ENCODE measurements around the gene OSBPL7.

DNA sequence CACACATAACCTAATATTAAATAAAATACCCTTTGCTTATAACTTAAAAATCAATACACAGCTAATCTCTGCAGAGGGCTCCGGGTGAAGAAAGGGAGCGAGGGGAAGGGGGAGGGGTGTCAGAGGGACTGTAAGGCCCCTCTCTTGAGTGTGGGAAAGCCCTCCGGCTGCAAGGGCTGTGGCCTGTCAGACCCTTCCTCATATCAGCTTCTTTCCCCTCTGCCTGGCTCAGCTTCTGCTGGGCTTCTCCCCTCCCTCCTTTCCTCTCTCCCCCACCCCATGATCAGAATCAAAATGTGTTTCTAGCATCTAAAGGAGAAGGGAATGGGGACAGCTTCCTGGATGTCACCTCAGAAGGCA lies 24.1 kb upstream of the OSBPL7 start:
- TF ChIP-seq, protein P1, sequence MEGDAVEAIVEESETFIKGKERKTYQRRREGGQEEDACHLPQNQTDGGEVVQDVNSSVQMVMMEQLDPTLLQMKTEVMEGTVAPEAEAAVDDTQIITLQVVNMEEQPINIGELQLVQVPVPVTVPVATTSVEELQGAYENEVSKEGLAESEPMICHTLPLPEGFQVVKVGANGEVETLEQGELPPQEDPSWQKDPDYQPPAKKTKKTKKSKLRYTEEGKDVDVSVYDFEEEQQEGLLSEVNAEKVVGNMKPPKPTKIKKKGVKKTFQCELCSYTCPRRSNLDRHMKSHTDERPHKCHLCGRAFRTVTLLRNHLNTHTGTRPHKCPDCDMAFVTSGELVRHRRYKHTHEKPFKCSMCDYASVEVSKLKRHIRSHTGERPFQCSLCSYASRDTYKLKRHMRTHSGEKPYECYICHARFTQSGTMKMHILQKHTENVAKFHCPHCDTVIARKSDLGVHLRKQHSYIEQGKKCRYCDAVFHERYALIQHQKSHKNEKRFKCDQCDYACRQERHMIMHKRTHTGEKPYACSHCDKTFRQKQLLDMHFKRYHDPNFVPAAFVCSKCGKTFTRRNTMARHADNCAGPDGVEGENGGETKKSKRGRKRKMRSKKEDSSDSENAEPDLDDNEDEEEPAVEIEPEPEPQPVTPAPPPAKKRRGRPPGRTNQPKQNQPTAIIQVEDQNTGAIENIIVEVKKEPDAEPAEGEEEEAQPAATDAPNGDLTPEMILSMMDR (IDR thresholded peaks at IDR 0.05; ENCODE audit: low read depth, low read length, poor library complexity, severe bottlenecking) = no peak
- no peak for TF ChIP-seq EZH2phosphoT487 (IDR thresholded peaks at IDR 0.05; ENCODE audit: borderline replicate concordance, low read length)

All from DOHH2 (cell line).